GM21717 (cell line): ENCODE measurements around the gene KCNH4.
"Not testable (repeated sequence)": the region's sequence is repeated elsewhere in the genome, so short reads cannot be mapped to it uniquely, and the experiment has no call there.

ENCODE experiments used
- ATAC-seq: cut with Tn5 transposase; IDR thresholded peaks from one replicate; pipeline ENCODE4 v1.9.1; 2021; ENCODE audit warnings: mild to moderate bottlenecking, moderate library complexity; ENCODE audit not compliant: unreplicated experiment

The KCNH4 gene

DNA sequence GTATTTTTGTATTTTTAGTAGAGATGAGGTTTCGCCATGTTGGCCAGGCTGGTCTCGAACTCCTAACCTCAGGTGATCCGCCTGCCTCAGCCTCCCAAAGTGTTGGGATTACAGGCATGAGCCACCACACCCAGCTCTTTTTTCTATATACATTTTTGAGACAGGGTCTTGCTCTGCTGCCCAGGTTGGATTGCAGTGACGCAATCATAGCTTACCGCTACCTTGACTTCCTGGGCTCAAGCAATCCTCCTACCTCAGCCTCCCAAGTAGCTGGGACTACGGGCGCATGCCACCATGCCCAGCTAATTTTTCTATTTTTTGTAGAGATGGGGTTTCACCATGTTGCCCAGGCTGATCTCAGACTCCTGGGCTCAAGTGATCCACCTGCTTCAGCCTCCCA lies 40.3 kb downstream of the KCNH4 start:
- ATAC-seq, result not testable (repeated sequence)

DNA sequence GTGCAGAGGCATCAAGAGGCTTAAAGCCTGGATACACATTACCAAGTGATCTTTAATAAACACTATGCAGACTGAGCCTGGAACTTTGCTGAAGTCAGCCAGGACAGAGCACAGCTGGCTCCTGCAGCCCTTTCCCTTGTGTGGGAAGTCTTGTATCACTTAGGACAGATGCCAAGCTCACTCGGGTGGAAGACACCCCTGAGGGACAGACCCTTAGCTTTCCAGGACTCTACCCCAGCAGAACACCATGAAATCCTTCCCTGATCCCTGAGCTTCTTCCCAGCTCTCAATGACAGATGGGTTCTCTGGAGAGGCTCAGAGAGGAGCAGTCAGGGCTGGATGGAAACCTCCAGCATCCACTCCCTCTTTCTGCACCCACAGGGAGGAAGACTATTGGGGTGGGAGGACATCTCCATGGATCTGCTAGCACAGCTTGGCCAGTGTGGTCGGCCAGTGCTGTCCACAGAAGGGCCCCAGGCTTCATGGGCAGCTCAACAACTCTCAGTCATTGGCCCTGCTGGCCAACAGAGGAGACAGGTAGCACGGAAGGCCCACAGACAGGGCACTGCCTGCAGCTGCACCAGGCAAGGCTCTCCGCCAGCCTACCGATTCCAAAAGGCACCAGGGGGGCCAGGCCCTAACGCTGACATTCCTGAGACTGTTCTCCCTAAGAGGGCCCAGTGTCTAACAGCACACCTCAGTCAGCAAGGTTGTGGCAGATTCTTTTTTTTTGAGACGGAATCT lies 42.0 kb downstream of the KCNH4 start:
- ATAC-seq, result no peak

DNA sequence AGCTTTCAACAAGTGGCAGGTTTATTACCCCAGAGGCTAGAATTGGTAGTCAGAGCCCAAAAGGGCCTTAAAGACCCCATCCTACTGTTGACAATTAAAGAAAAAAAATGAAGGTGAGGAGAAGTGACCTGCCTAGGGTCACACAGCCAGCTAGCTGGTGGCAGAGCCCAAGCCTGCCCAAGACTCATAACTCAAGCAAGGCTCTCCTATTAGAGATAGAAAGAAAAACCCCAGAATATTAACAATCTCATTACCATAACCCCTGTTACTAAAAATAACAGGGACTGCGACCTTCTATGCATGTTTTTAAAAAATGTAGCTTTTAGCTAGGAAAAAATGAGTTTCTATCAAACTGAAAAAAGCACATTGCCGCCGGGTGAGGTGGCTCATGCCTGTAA lies 44.3 kb downstream of the KCNH4 start:
- no peak for ATAC-seq

DNA sequence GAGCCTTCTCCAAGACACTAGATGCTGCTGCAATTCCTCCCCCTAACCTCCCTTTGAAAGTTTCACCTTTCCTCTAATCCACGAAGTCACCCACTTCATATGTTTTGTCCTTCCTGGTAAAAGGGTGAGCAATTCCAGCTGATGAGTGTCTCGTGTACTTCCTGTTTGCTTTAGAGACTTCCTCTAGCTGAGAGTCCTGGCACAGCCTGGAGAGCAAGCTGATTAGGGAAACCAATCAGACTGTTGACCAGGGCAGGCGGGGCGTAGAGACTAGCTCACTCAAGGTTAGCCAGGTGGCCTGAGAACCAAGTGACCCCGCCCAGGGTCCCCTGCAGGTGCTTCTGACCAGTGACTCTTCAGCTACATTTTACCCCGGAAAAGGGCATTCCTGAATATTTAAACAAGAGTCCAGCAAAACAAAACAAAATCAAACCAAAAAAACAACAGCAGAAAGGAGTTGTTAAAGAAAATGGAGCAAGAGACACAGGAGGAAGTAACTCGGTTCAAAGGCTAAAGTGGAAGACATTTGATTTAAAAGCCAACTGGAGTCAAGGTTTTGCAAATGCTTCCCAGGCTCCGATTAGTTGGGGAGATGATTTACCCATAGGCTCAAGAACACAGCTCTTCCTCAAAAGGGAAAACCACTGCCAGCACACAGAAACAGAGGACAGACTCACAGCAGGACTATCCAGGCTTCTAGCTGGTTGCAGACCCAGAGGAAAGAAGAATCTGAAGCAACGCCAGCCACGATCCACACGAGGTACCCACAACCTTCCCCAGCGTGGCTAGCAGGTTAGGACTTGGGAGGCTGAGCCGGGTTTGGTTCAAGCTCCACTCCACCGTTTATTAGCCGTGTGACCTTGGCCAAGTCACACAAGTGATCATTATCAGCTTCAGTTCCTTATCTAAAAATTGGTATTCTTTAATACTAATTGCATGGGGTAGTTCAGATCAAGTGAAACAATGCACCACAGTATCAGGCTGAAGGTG lies 45.0 kb downstream of the KCNH4 start:
- no peak for ATAC-seq

DNA sequence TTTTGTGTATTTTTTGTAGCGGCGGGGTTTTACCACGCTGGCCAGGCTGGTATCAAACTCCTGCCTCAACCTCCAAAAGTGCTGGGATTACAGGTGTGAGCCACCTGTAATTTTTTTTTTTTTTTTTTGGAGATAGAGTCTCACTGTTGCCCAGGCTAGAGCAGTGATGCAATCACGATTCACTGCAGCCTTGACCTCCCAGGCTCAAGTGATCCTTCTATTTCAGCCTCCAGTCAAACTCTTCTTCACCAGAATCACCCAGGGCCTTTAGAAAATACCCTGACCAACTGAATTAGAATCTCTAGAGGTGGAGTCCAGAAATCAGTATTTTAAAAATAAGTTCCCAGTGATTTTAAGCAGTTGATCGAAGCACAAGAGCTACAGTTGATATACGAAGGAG lies 45.8 kb downstream of the KCNH4 start:
- ATAC-seq, result no peak

DNA sequence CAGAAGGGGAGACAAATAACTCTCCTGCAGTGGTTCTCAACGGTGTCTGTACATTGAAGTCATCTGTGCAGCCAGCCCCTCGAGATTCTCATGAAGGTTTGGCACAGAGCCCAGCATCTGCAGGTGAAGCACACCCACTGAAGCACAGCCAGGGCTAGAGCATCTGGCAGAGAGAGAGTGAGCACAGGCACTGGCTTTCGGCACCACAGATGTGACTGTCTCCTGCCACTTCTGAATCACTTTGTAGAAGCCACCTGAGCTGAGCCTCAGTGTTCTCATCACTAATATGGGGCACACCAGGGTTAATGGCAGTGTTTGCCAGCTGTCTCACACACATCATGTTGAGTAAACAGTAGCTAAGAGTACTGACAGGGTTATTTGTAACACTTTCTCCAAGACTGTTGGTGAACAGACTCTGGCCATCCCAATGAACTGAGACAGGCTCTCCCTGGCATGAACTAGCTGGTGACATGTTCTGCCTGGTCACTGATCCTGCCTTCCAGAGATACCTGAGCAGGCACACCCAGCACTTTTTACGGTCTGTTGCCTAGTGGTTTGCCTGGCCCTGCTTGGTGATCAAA lies 47.4 kb downstream of the KCNH4 start:
- no peak for ATAC-seq

DNA sequence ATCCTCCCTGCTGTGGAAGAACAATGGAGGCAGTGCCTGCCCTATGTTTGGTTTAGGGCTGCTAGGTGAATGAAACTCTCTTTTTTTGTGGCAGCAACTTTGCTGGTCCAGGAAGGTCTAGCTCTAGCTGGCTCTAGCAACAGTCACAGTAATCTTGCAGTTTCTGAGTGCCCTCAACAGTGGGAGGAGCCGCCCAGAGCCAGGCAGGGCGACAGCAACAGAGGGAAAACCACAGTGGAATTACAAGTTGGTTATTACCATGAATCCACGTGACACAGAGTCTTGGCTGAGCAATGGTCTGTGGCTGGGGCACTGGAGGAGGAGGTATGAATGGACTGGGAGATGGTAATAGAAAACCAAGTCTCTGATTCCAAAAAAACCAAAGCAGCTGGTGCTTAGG lies 48.0 kb downstream of the KCNH4 start:
- no peak for ATAC-seq

DNA sequence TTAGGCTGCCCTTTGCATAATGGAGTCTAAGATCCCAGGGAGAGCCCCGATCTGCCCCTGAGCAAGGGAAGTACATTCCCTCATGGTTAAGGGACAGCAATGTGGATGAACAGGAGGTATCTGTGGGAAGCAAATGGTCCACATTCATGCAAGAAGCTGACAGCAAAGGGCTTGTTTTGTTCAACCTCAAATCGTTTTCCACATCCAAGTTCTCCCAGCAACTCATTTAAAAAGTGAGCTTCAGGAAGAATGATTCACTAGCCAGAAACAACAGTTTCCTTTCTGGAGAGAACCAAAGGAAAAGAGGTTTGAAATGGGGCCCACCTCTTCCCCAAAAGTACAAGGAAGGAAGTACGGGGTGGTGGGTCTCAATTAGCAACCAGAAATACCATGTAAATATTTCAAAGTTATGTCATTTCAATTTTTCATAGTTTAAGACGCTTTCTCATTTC lies 48.9 kb downstream of the KCNH4 start:
- ATAC-seq, result no peak

DNA sequence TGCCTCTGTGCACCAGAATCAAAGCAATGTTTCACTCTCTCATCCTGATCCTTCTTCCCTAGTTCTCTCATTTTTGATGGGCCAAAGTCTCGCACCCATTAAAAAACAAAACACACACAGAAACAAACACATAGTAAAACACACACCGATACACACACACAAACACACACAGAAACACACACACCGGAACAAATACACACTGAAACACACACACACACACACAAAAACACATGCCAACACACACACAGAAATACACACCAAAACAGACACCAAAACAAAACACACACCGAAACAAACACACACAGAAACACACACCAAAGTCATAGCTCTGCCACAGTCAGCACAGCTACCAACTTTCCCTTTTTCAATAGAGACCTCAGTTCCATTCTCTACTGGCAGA lies 49.7 kb downstream of the KCNH4 start:
- ATAC-seq, result no peak

DNA sequence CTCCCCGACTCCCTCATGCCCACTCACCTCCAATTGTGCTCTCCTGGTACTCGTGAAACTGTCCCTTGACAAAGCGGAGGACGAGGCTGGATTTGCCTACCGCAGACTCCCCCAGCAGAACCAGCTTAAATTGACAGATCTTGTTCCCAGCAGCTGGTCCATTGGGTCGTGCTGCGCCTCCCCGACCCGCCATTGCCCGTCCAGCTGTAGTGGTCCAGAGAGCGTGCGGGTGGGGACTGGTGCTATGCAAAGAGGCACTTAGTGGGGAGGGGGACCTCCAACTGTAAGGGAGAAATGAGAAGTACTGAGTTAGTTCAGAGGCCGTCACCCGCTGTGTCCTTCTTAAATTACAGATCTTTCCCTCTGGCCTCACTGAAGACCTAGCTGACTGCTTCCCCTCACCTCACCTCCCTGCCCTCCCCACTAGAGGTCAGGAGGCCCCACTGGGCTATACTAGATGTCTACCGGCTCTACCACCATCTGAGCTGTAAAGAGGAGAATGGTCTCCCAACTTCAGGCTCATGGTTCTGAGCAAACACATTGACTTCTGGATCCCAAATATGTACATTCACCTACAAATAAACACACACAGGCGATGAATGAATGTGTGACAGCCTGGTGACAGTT lies 50.5 kb downstream of the KCNH4 start:
- ATAC-seq, result no peak

DNA sequence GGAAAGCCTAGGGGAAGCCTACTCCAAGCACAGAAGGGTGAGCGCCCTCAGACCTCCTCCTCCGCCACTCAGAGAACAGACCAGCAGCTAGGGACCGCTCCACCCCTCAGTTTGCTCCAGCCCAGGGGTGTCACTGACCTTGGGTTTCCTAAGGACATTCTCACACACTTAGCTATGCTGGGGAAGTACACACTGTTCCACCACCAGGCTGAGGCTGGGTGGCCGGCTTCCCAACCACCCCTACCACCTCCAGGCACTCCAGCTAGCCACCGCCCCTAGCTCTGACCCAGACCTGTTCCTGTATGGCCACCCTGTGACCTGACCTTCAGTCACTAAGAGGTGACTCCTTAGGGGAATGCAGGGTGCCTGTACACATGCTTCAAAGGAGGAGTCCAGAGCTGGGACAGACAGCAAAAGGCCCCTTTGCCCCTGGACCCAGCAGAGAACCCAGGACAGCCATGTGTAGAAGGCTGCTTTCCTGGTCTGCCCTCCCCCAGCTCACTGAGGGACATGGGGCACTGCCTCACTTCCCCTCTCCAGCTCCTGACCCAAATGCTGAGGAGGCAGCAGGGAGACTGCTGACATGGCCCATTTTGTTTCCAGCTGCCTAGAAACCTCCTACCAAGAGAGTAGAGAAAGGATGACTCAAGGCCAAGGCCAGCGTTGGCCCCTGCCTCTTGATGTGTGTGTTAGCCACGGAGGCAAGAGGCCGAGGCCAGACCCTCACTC lies 51.7 kb downstream of the KCNH4 start:
- ATAC-seq, result no peak

DNA sequence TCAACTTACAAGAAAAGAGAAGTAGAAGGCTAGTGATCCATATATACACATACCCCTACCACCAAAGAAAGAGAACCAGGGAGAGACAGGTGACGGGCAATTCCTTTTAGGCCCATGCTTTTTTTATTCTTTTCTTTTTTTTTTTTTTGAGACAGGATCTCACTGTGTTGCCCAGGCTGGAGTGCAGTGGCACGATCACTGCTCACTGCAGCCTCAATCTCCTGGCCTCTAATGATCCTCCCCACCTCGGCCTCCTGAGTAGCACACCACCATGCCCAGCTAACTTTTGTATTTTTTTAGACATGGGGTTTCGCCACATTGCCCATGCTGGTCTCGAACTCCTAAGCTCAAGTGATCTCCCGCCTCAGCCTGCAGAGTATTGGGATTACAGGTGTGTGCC lies 53.5 kb downstream of the KCNH4 start:
- no peak for ATAC-seq

DNA sequence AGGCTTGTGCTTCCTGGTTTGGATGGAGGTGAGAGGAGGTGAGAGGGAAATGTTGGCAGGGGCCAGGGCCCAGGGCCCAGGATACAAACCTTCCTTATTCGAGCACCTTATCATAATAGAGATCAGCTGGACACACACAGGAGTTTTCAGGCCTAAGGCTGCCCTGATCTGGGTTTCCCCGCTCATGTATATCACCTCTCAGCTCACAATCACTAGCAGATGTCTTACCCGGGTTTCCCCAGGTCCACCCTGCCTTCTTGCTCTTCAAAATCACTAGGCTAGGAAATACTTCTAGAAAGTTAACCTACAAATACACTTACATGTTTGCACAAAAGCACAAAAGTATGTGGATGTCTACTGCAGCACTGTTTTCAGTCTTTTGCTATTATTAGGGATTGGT lies 54.1 kb downstream of the KCNH4 start:
- no peak for ATAC-seq

DNA sequence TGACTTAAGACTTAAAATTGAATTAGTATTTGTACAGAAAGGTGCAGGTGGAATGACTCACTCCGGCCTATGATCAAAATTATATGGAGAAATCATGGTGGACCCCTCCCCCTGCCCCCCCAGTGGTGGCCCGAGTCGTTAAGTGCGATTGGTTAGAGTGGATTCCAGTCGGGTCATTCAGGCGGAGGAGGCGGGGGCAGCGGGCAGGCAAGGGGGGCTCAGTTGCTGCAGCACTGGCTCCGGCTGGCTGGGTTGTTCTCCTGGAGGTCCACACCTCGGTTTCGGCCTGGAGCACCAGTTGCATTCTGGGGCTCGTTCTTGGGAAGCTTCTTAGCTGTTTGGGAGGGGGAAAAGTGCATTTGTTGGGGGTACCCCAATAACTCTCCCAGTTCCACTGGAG lies 55.4 kb downstream of the KCNH4 start:
- no peak for ATAC-seq

DNA sequence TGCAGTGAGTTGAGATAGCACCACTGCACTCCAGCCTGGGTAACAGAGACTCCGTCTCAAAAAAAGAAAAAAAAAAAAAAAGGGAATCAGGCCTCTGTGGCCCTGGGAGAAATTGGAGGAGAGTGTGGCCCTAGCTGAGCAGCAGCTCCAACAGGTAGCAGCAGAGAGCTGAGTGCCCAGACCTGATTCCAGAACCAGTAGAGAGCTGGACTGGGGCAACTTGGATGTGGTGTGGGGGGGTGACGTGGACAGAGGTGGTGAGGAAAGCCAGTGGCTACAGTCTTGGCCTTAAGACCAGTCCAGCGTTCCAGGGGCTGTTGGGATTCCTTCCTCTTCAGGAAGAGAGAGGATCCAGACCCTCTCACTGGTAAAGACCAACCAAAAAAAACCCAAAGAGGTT lies 56.7 kb downstream of the KCNH4 start:
- ATAC-seq, result no peak

DNA sequence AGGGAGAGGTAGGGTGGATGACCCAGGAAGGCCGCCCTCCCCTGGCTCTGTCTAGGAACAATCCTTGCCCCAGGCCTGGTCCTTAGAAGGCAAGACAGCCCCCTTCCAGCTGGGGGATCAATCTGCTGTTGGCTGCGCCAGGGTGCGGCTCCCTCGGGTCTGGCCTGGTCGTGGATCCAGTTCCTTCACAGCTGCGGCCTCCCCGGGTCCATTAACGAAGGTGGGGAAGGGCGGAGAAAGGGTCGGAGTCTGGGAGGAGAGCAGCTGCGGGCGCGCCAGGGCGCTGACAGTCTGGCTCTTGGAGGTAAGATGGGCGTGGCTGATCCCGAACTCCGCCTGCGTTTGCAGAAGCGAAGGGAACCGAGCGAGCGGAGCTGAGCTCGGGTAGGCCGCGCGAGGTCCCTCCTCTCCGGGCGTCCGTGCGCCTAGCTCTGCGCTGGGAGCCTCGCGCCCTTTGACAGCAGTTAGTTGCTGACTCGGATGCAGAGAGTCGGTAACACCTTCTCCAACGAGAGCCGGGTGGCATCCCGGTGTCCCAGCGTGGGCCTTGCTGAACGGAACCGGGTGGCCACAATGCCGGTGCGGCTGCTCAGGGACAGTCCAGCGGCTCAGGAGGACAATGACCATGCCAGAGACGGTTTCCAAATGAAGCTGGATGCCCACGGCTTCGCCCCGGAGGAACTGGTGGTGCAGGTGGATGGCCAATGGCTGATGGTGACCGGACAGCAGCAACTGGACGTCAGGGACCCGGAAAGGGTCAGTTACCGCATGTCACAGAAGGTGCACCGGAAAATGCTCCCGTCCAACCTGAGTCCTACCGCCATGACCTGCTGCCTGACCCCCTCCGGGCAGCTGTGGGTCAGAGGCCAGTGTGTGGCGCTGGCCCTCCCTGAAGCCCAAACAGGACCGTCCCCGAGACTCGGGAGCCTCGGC lies 58.3 kb downstream of the KCNH4 start, which contains the start of gene HSPB9:
HSPB9 (plus strand) TSS at position 434 of the 933 bp plus-strand sequence; CDS start at position 481, 47 bp downstream.
- no peak for ATAC-seq

DNA sequence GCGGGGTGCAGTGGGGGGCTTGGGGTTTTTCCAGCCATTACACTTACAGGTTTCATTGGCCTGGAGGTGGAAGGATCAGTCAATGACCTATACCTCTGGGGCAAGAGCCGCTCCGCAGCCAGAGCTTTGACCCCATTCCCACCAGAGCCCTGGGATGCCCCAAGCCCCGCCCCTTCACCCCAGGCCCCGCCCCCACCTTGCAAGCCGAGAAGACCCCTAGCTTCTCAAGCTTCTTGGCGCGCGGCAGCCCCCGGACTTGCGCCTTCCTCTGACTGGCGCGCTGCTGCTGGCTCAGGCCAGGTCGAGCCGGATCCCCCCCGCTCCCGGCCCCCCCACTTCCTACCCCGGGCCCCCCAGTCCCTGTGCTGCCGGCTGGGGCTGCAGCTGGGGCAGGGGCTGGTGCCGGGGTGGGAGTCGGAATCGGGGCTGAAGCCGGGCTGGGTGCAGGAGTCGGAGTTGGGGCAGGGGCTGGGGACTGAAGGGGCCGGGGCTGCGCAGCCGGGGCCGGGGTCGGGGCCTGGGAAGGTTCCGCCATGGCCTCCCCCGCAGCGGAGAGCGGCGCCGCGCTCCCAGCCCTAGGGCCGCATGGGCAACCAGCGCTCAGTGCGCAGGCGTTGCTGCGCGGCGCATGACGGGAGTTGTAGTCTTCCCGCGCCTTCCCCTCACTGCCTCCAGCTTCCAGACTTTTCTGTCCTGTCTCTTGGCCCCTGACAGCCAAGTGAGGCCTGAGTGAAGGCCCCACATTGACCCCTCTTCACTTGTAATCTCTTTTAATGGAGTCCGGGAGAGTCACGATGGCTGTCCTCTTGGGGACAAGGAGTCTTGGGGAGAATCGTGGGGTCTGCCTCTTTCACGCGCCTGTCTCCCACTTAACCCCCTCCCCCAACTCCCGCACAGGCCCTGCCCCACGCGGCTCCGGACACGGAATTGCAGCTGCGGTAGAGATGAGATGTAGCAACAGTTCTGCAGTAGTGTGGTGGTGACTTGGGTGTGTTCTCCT lies 59.9 kb downstream of the KCNH4 start, which contains the start of gene KAT2A:
KAT2A (minus strand) TSS at position 598 of the 1,000 bp plus-strand sequence; CDS start at position 535, 63 bp downstream.
- no peak for ATAC-seq
